ENCODE measurements around the gene UQCRH.
"Not testable (repeated sequence)": the region's sequence is repeated elsewhere in the genome, so short reads cannot be mapped to it uniquely, and the experiment has no call there.

UQCRH gene

GRCh38 chr1:46319301-46319700 is 15.8 kb downstream of the UQCRH start:
- not testable (repeated sequence) for H3K4me1 ChIP-seq (ENCODE audit: control insufficient read depth, insufficient read depth, low read length, unreplicated experiment)

GRCh38 chr1:46319960-46320914 is 16.7 kb downstream of the UQCRH start:
- not testable (repeated sequence) for H3K79me2 ChIP-seq (ENCODE audit: control insufficient read depth, insufficient read depth, low read length, unreplicated experiment); H3K36me3 ChIP-seq (ENCODE audit: insufficient read depth, low read length); H2AFZ ChIP-seq (ENCODE audit: low read length, unreplicated experiment); H3K4me1 ChIP-seq (ENCODE audit: control insufficient read depth, insufficient read depth, low read length, unreplicated experiment); H3K27me3 ChIP-seq (ENCODE audit: insufficient read depth, low read length); H3K4me3 ChIP-seq (ENCODE audit: low read depth, low read length); H3K27ac ChIP-seq (ENCODE audit: low read depth, low read length)

More at GRCh38 chr1:46319301-46319700, 15.8 kb downstream of the UQCRH start:
- H3K4me3 ChIP-seq (ENCODE audit: low read depth, low read length); H3K27ac ChIP-seq (ENCODE audit: low read depth, low read length); H2AFZ ChIP-seq (ENCODE audit: low read length, unreplicated experiment); H3K27me3 ChIP-seq (ENCODE audit: insufficient read depth, low read length); H3K36me3 ChIP-seq (ENCODE audit: insufficient read depth, low read length); H3K79me2 ChIP-seq (ENCODE audit: control insufficient read depth, insufficient read depth, low read length, unreplicated experiment): not testable (repeated sequence)

DNA sequence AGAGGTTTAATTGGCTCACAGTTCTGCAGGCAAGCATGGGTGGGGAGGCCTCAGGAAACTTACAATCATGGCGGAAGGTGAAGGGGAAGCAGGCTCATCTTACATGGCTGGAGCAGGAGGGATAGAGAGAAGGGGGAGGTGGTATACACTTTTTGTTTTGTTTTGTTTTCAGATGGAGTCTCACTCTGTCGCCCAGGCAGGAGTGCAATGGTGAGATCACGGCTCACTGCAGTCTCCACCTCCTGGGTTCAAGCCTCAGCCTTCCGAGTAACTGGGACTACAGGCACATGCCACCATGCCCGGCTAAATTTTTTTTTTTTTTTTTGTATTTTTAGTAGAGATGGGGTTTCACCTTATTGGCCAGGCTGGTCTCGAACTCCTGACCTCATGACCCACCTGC is 18.7 kb downstream of the UQCRH start:
- H3K79me2 ChIP-seq (ENCODE audit: control insufficient read depth, insufficient read depth, low read length, unreplicated experiment); H3K27ac ChIP-seq (ENCODE audit: low read depth, low read length); H3K4me1 ChIP-seq (ENCODE audit: control insufficient read depth, insufficient read depth, low read length, unreplicated experiment); H3K4me3 ChIP-seq (ENCODE audit: low read depth, low read length); H3K27me3 ChIP-seq (ENCODE audit: insufficient read depth, low read length); H3K36me3 ChIP-seq (ENCODE audit: insufficient read depth, low read length); H2AFZ ChIP-seq (ENCODE audit: low read length, unreplicated experiment): not testable (repeated sequence)

- not testable (repeated sequence) for H3K79me2 ChIP-seq (ENCODE audit: control insufficient read depth, insufficient read depth, low read length, unreplicated experiment); H3K4me3 ChIP-seq (ENCODE audit: low read depth, low read length); H3K27me3 ChIP-seq (ENCODE audit: insufficient read depth, low read length); H3K4me1 ChIP-seq (ENCODE audit: control insufficient read depth, insufficient read depth, low read length, unreplicated experiment); H3K27ac ChIP-seq (ENCODE audit: low read depth, low read length); H3K36me3 ChIP-seq (ENCODE audit: insufficient read depth, low read length); H2AFZ ChIP-seq (ENCODE audit: low read length, unreplicated experiment)
Observed at GRCh38 chr1:46325285-46326076, 22.0 kb downstream of the UQCRH start.

DNA sequence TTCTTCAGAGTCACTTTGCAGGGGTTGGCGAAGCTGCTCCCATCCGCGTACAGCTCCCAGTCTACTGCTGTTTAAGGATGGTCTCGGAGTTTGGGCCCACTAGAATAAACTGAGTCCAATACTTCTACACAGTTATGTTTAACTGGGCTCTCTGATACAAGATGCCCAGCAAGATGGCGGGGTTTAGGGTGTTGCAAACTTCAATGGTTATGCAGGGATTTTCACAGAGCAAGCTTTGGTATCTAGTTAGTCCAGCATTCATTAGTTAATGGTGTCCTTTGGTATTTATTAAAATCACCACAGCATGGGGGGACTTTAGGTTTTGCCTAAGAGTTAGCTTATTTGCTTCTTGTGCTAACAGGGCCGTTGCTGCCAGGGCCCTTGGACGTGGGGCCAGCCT is 24.7 kb downstream of the UQCRH start:
- H3K36me3 ChIP-seq (ENCODE audit: insufficient read depth, low read length); H2AFZ ChIP-seq (ENCODE audit: low read length, unreplicated experiment); H3K79me2 ChIP-seq (ENCODE audit: control insufficient read depth, insufficient read depth, low read length, unreplicated experiment); H3K27me3 ChIP-seq (ENCODE audit: insufficient read depth, low read length); H3K4me3 ChIP-seq (ENCODE audit: low read depth, low read length); H3K4me1 ChIP-seq (ENCODE audit: control insufficient read depth, insufficient read depth, low read length, unreplicated experiment); H3K27ac ChIP-seq (ENCODE audit: low read depth, low read length): not testable (repeated sequence)

DNA sequence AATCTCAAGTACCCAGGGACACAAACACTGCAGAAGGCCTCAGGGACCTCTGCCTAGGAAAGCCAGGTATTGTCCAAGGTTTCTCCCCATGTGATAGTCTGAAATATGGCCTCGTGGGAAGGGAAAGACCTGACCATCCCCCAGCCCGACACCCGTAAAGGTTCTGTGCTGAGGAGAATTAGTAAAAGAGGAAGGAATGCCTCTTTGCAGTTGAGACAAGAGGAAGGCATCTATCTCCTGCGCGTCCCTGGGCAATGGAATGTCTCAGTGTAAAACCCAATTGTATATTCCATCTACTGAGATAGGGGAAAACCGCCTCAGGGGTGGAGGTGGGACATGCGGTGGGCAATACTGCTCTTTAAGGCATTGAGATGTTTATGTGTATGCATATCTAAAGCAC is 26.3 kb downstream of the UQCRH start:
- H3K27ac ChIP-seq (ENCODE audit: low read depth, low read length); H3K27me3 ChIP-seq (ENCODE audit: insufficient read depth, low read length); H3K4me1 ChIP-seq (ENCODE audit: control insufficient read depth, insufficient read depth, low read length, unreplicated experiment); H3K4me3 ChIP-seq (ENCODE audit: low read depth, low read length); H3K36me3 ChIP-seq (ENCODE audit: insufficient read depth, low read length); H2AFZ ChIP-seq (ENCODE audit: low read length, unreplicated experiment); H3K79me2 ChIP-seq (ENCODE audit: control insufficient read depth, insufficient read depth, low read length, unreplicated experiment): not testable (repeated sequence)

GRCh38 chr1:46330381-46330780 is 26.9 kb downstream of the UQCRH start:
- not testable (repeated sequence) for H2AFZ ChIP-seq (ENCODE audit: low read length, unreplicated experiment); H3K4me1 ChIP-seq (ENCODE audit: control insufficient read depth, insufficient read depth, low read length, unreplicated experiment); H3K79me2 ChIP-seq (ENCODE audit: control insufficient read depth, insufficient read depth, low read length, unreplicated experiment); H3K4me3 ChIP-seq (ENCODE audit: low read depth, low read length); H3K27me3 ChIP-seq (ENCODE audit: insufficient read depth, low read length); H3K27ac ChIP-seq (ENCODE audit: low read depth, low read length); H3K36me3 ChIP-seq (ENCODE audit: insufficient read depth, low read length)

GRCh38 chr1:46331786-46332540 is 28.5 kb downstream of the UQCRH start:
- not testable (repeated sequence) for H3K36me3 ChIP-seq (ENCODE audit: insufficient read depth, low read length); H3K27ac ChIP-seq (ENCODE audit: low read depth, low read length); H3K27me3 ChIP-seq (ENCODE audit: insufficient read depth, low read length); H2AFZ ChIP-seq (ENCODE audit: low read length, unreplicated experiment); H3K4me3 ChIP-seq (ENCODE audit: low read depth, low read length); H3K4me1 ChIP-seq (ENCODE audit: control insufficient read depth, insufficient read depth, low read length, unreplicated experiment); H3K79me2 ChIP-seq (ENCODE audit: control insufficient read depth, insufficient read depth, low read length, unreplicated experiment)

- Histone ChIP-seq H3K4me1 (ENCODE audit: control insufficient read depth, insufficient read depth, low read length, unreplicated experiment) (no peaks in the 10 kb centered on the region), H3K36me3 (ENCODE audit: insufficient read depth, low read length) (no peaks in the 10 kb centered on the region), H3K4me3 (ENCODE audit: low read depth, low read length) (no peak overlapping the region), H3K27me3 (ENCODE audit: insufficient read depth, low read length) (no peaks in the 10 kb centered on the region), H3K79me2 (ENCODE audit: control insufficient read depth, insufficient read depth, low read length, unreplicated experiment) (no peaks in the 10 kb centered on the region), H2AFZ (ENCODE audit: low read length, unreplicated experiment) (no peak overlapping the region), H3K27ac (ENCODE audit: low read depth, low read length) (no peak overlapping the region)
Observed at GRCh38 chr1:46333300-46334029, 30.0 kb downstream of the UQCRH start.

DNA sequence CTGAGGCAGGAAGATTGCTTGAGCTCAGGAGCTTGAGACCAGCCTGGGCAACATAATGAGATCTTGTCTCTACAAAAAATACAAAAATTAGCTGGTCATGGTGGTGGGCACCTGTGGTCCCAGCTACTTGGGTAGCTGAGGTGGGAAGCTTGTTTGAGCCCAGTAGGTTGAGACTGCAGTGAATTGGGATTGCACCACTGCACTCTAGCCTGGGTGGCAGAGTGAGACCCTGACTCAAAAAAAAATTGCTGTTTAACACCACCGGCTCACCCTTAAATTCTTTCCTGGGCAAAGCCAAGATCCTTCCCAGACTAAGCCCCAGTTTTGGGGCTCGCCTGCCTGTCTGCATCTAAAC is 30.5 kb downstream of the UQCRH start:
- Histone ChIP-seq H3K27ac (ENCODE audit: low read depth, low read length) (no peak overlapping the region), H3K79me2 (ENCODE audit: control insufficient read depth, insufficient read depth, low read length, unreplicated experiment) (no peaks in the 10 kb centered on the region), H3K36me3 (ENCODE audit: insufficient read depth, low read length) (no peaks in the 10 kb centered on the region), H2AFZ (ENCODE audit: low read length, unreplicated experiment) (no peak overlapping the region), H3K27me3 (ENCODE audit: insufficient read depth, low read length) (no peaks in the 10 kb centered on the region), H3K4me1 (ENCODE audit: control insufficient read depth, insufficient read depth, low read length, unreplicated experiment) (no peaks in the 10 kb centered on the region), H3K4me3 (ENCODE audit: low read depth, low read length) (no peak overlapping the region)
